Measurements from ENCODE around the gene CARMIL3. TPM values are rescaled to one million over a fixed set of nuclear protein-coding genes. Genes with fewer than 3 reads are reported as not detected.

CARMIL3 gene
- total and polyA plus RNA-seq, 2 of the 8 experiments (the other 6 are each of a cell fraction or from before 2014, with no cell fraction given) = 6.0 to 9.0 TPM

DNA sequence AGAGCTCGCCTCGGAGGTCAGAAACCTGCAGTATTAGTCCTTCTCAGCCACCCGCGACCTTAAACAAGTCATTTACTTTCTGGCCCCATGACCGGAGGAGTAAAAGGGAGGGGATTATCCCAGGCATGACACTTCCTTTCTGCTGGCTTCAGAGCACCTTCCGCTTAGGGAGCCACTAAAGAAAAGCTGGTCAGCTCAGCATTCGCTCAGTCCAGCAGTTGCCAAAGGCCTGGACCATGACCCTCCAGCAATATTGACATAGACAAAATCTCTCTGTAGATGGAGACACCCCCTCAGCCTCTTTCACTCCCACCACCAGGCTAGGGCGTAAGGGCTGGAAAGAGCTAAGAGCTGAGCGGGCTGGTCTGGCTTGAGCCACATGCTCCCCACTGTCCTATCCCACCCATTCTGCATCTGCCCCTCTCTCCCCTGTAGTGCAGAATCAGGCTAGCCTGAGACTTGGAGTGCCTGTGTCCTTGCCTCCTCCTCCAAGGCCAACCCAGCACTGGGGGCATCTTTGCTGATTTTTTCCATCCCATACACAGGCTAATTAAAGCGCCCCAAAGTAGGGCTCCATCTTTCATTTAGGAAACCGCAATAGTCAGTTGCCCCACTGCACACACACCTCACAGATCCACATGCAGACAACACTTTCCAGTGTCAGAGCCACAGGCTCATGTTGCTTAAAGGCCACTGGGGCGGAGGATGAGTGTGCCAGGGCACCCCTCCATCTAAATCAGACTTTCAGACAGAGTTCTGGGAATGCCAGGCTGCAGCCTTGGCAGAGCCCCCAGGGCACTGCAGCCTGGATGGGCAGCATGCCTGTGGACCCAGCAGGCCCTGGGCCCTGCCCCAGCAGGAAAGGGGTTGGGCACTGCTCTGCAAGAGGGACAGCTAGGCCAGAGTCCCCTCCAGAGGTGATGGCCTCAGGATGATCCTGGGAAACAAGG lies 15.6 kb downstream of the CARMIL3 start:
- Histone ChIP-seq H2BK12ac (ENCODE audit: low read depth, low read length) (no peak overlapping the region), H3K18ac (ENCODE audit: extremely low read depth, low read length) (no peak overlapping the region), H3K23me2 (ENCODE audit: low read depth, low read length) (no peaks in the 10 kb centered on the region), H2BK5ac (ENCODE audit: low read depth, low read length) (no peak overlapping the region), H3K9me3 (ENCODE audit: insufficient read depth in 2 of 2, low read depth in 1 of 2, low read length in 1 of 2) (no peaks in the 10 kb centered on the region), H3K79me2 (ENCODE audit: control insufficient read depth in 1 of 2, insufficient read depth in 2 of 2, low read length in 2 of 2) (no peaks in the 10 kb centered on the region), H3K4me2 (ENCODE audit: insufficient read depth in 1 of 2, low read depth in 2 of 2, low read length in 2 of 2) (no peak overlapping the region), H2BK120ac (replicated peaks; ENCODE audit: low read depth, low read length) (no peak overlapping the region), H3K27ac (ENCODE audit: low read depth, low read length) (no peak overlapping the region), H4K91ac (replicated peaks; ENCODE audit: insufficient read length, low read length) (no peak overlapping the region), H4K8ac (ENCODE audit: extremely low read depth, insufficient read depth, low read length) (no peak overlapping the region), H2BK15ac (ENCODE audit: low read length) (no peak overlapping the region), H2AFZ (ENCODE audit: low read length) (no peak overlapping the region), H3K4me1 (replicated peaks in 1 of 4; ENCODE audit: control insufficient read depth in 3 of 4, insufficient read depth in 4 of 4, low read length in 3 of 4) (no peaks in the 10 kb centered on the region), H3K56ac (replicated peaks; ENCODE audit: insufficient read length, low read depth, low read length) (no peak overlapping the region), H3K23ac (ENCODE audit: insufficient read length) (no peak overlapping the region), H3K9ac (replicated peaks in 1 of 4; ENCODE audit: extremely low read depth in 1 of 4, low read depth in 3 of 4, low read length in 3 of 4) (no peak overlapping the region), H4K20me1 (replicated peaks in 1 of 2; ENCODE audit: control insufficient read depth in 1 of 2, insufficient read depth in 2 of 2, low read length in 2 of 2) (no peaks in the 10 kb centered on the region), H2BK20ac (ENCODE audit: low read length) (no peak overlapping the region), H3K4ac (replicated peaks; ENCODE audit: insufficient read length, low read depth, low read length) (no peak overlapping the region), H4K5ac (ENCODE audit: insufficient read length, low read depth, low read length) (no peak overlapping the region), H3K36me3 (ENCODE audit: control insufficient read depth in 2 of 4, insufficient read depth in 4 of 4, low read length in 3 of 4) (no peaks in the 10 kb centered on the region), H3K79me1 (ENCODE audit: low read depth, low read length) (no peaks in the 10 kb centered on the region), H3K4me3 (ENCODE audit: extremely low read depth in 1 of 4, insufficient read depth in 2 of 4, low read depth in 3 of 4, low read length in 4 of 4) (no peak overlapping the region), H2AK5ac (ENCODE audit: low read depth, low read length) (no peak overlapping the region), H3K14ac (ENCODE audit: insufficient read length) (no peak overlapping the region), H3K27me3 (replicated peaks in 1 of 4; ENCODE audit: control insufficient read depth in 3 of 4, extremely low read depth in 1 of 4, insufficient read depth in 3 of 4, low read length in 3 of 4) (no peaks in the 10 kb centered on the region; a peak in 1 of 7 replicates)
- no peak for DNase-seq (ENCODE audit: low read depth in 1 of 2, low spot score in 2 of 2)
- CTCF ChIA-PET (ENCODE audit: partially characterized antibody) = interaction anchor here (0.8 to 23.8 kb wide), 11 partner anchors 9 to 115 kb away, joined by 3 to 316 read pairs (median 3); partner anchors contain the start of gene PCK2
- WGBS, 2 experiments (ENCODE audit: extremely low coverage in 1 of 2, insufficient coverage in 1 of 2, insufficient read length in 1 of 2, insufficient replicate concordance in 2 of 2, low coverage in 1 of 2, low lambda C conversion rate in 2 of 2, missing lambda C conversion rate in 1 of 2) = 87% methylated on average over 12 of the region's 12 CpGs; no CpG with 5 or more reads in 1 of the 2 experiments
- POLR2A ChIA-PET (ENCODE audit: partially characterized antibody) = interaction anchor here (1.6 to 27.2 kb wide), 5 partner anchors 10 to 32 kb away, joined by 3 to 626 read pairs (median 14); partner anchors contain the start of genes CARMIL3 and PCK2
- no peak for FAIRE-seq
- TF ChIP-seq BACH1 (IDR thresholded peaks at IDR 0.05; ENCODE audit: low read length) (no peak), NRF1 (IDR thresholded peaks at IDR 0.05; ENCODE audit: low read depth, low read length) (no peak), KDM5A (IDR thresholded peaks at IDR 0.05; ENCODE audit: low read length) (no peak), FOSL1 (IDR thresholded peaks at IDR 0.05; ENCODE audit: insufficient read depth, low read depth, low read length) (no peak), BCL11A (IDR thresholded peaks at IDR 0.05; ENCODE audit: low read depth in 2 of 2, low read length in 2 of 2) (no peak), TCF12 (IDR thresholded peaks at IDR 0.05; ENCODE audit: low read depth, low read length) (no peak), TBP (IDR thresholded peaks at IDR 0.05; ENCODE audit: low read depth, low read length) (no peak), POU5F1 (IDR thresholded peaks at IDR 0.05; ENCODE audit: low read depth, low read length) (no peak), RXRA (IDR thresholded peaks at IDR 0.05; ENCODE audit: insufficient read depth, low read depth, low read length) (no peak), CTBP2 (IDR thresholded peaks at IDR 0.05; ENCODE audit: borderline replicate concordance, insufficient read depth, insufficient read length, low read length) (no peak)

All from H1 (cell line).